HG02798 (cell line): ENCODE results near the gene IGSF21.

Experiments used
- ATAC-seq: cut with Tn5 transposase; IDR thresholded peaks from one replicate; pipeline ENCODE4 v1.9.1; 2021; ENCODE audit warnings: mild to moderate bottlenecking; ENCODE audit not compliant: unreplicated experiment, poor library complexity

Gene IGSF21

GRCh38 chr1:18118078-18118477 is 10.5 kb downstream of the IGSF21 start:
- no peak for ATAC-seq

- no peak for ATAC-seq
Measured at GRCh38 chr1:18118491-18118890, 10.9 kb downstream of the IGSF21 start.

GRCh38 chr1:18119289-18119688 is 11.7 kb downstream of the IGSF21 start:
- no peak for ATAC-seq

GRCh38 chr1:18119771-18120377 is 12.3 kb downstream of the IGSF21 start:
- no peak for ATAC-seq

GRCh38 chr1:18120638-18121037 is 13.0 kb downstream of the IGSF21 start:
- no peak for ATAC-seq

GRCh38 chr1:18121072-18121820 is 13.6 kb downstream of the IGSF21 start:
- no peak for ATAC-seq

- ATAC-seq: no peak
Measured at GRCh38 chr1:18123467-18123992, 15.9 kb downstream of the IGSF21 start.

GRCh38 chr1:18124977-18125376 is 17.4 kb downstream of the IGSF21 start:
- ATAC-seq: no peak

GRCh38 chr1:18126616-18127015 is 19.0 kb downstream of the IGSF21 start:
- ATAC-seq: no peak

GRCh38 chr1:18128298-18128697 is 20.7 kb downstream of the IGSF21 start:
- no peak for ATAC-seq

- ATAC-seq: no peak
Measured at GRCh38 chr1:18130356-18130755, 22.8 kb downstream of the IGSF21 start.

GRCh38 chr1:18132022-18132710 is 24.6 kb downstream of the IGSF21 start:
- ATAC-seq: no peak

GRCh38 chr1:18132711-18133541 is 25.3 kb downstream of the IGSF21 start:
- no peak for ATAC-seq

GRCh38 chr1:18134324-18135046 is 26.9 kb downstream of the IGSF21 start:
- ATAC-seq: no peak

- no peak for ATAC-seq
Measured at GRCh38 chr1:18137759-18138345, 30.3 kb downstream of the IGSF21 start.

- no peak for ATAC-seq
Measured at GRCh38 chr1:18139198-18139981, 31.8 kb downstream of the IGSF21 start.

- ATAC-seq: no peak
Measured at GRCh38 chr1:18140411-18140810, 32.8 kb downstream of the IGSF21 start.

- ATAC-seq: no peak
Measured at GRCh38 chr1:18141661-18142060, 34.1 kb downstream of the IGSF21 start.

- no peak for ATAC-seq
Measured at GRCh38 chr1:18142471-18142870, 34.9 kb downstream of the IGSF21 start.
